DND-41 (cell line): ENCODE results near the gene MBD3.

Experiments
- EZH2 ChIP-seq: IDR thresholded peaks from 3 replicates; pipeline ENCODE4 v1.6.1; 2012; ENCODE audit warnings: borderline replicate concordance, low read depth, mild to moderate bottlenecking, moderate library complexity, low read length, inconsistent platforms; ENCODE audit not compliant: severe bottlenecking
- TF ChIP-seq, protein P1 (sequence below): IDR thresholded peaks from 2 replicates; pipeline ENCODE4 v1.5.1; 2012; ENCODE audit warnings: borderline replicate concordance, low read length, moderate library complexity, mild to moderate bottlenecking; ENCODE audit not compliant: poor library complexity, severe bottlenecking; ENCODE audit errors: extremely low read depth

DNA sequence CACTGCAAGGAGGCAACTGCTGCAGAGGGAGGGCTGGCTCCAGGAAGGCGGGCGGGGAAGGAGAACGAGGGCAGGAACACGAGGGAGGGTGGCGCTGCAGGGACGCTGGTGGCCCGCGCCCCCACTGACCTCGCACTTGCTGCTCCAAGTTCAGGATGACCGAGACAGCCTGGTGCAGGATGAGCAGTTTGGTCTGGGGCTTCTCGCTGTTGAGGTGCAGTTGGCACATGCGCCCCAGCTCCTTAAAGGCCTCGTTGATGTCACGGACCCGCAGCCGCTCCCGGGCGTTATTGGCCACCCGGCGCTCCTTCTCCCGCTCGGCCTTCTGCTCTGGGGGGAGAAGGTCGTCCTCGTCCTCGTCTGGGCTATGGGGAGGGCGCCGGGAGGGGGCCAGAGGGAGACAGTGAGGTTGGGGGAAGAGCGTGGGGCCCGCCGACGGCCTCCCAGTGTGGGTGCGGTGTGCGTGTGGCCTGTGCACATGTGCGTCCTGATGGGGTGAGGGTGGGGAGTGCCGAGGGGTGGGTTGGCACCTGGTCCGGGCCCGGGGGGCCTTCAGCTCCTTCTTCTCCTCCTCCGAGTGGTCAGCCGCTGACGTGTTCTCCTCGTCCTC is 22.6 kb upstream of the MBD3 start:
- TF ChIP-seq, protein P1, sequence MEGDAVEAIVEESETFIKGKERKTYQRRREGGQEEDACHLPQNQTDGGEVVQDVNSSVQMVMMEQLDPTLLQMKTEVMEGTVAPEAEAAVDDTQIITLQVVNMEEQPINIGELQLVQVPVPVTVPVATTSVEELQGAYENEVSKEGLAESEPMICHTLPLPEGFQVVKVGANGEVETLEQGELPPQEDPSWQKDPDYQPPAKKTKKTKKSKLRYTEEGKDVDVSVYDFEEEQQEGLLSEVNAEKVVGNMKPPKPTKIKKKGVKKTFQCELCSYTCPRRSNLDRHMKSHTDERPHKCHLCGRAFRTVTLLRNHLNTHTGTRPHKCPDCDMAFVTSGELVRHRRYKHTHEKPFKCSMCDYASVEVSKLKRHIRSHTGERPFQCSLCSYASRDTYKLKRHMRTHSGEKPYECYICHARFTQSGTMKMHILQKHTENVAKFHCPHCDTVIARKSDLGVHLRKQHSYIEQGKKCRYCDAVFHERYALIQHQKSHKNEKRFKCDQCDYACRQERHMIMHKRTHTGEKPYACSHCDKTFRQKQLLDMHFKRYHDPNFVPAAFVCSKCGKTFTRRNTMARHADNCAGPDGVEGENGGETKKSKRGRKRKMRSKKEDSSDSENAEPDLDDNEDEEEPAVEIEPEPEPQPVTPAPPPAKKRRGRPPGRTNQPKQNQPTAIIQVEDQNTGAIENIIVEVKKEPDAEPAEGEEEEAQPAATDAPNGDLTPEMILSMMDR, result no peak
- no peak for TF ChIP-seq EZH2
